ENCODE measurements around the gene OR1B1.
"Not testable (repeated sequence)": the region's sequence is repeated elsewhere in the genome, so short reads cannot be mapped to it uniquely, and the experiment has no call there.

The OR1B1 gene

GRCh38 chr9:122657527-122657926 is at the start of gene OR1B1:
TSS of gene OR1B1 (minus strand) at chr9:122657627.
- no peak for DNase-seq (ENCODE audit: low spot score)

- no peak for DNase-seq (ENCODE audit: low spot score)
Measured at GRCh38 chr9:122695696-122696095, 38.3 kb upstream of the OR1B1 start.

- no peak for DNase-seq (ENCODE audit: low spot score)
Measured at GRCh38 chr9:122684851-122685250, 27.4 kb upstream of the OR1B1 start.

- DNase-seq (ENCODE audit: low spot score) = no peak
Measured at GRCh38 chr9:122672481-122672880, 15.1 kb upstream of the OR1B1 start.

- DNase-seq (ENCODE audit: low spot score) = no peak
Measured at GRCh38 chr9:122661416-122661815, 4.0 kb upstream of the OR1B1 start, which contains the start of gene OR1L1. TSS of gene OR1L1 (plus strand) at chr9:122661716. CDS start at chr9:122661716, 0 bp downstream.

- no peak for DNase-seq (ENCODE audit: low spot score)
Measured at GRCh38 chr9:122656378-122656777, 1.0 kb downstream of the OR1B1 start.

- DNase-seq (ENCODE audit: low spot score) = no peak
Measured at GRCh38 chr9:122642226-122642625, 15.2 kb downstream of the OR1B1 start.

- DNase-seq (ENCODE audit: low spot score) = no peak
Measured at GRCh38 chr9:122619996-122620395, 37.4 kb downstream of the OR1B1 start.

GRCh38 chr9:122614362-122614761 is 43.1 kb downstream of the OR1B1 start, which contains the start of gene OR1Q1:
TSS of gene OR1Q1 (plus strand) at chr9:122614738. CDS start at chr9:122614738, 0 bp downstream.
- no peak for DNase-seq (ENCODE audit: low spot score)

- DNase-seq (ENCODE audit: low spot score) = no peak
Measured at GRCh38 chr9:122609804-122610203, 47.6 kb downstream of the OR1B1 start.

- DNase-seq (ENCODE audit: low spot score) = no peak
Measured at GRCh38 chr9:122606587-122606986, 50.8 kb downstream of the OR1B1 start.

GRCh38 chr9:122605691-122606090 is 51.7 kb downstream of the OR1B1 start:
- DNase-seq (ENCODE audit: low spot score) = no peak

- DNase-seq (ENCODE audit: low spot score) = not testable (repeated sequence)
Measured at GRCh38 chr9:122583284-122583683, 74.1 kb downstream of the OR1B1 start, which contains the start of gene OR1L8. TSS of gene OR1L8 (minus strand) at chr9:122583384. CDS start at chr9:122568477, 14,907 bp downstream.

- DNase-seq (ENCODE audit: low spot score) = peak; percentile 11
Measured at GRCh38 chr9:122580360-122580759, 77.1 kb downstream of the OR1B1 start.

- no peak for DNase-seq (ENCODE audit: low spot score)
Measured at GRCh38 chr9:122579874-122580273, 77.6 kb downstream of the OR1B1 start.
